ENCODE measurements around the gene MAT1A. TPM values are rescaled to one million over a fixed set of nuclear protein-coding genes. Genes with fewer than 3 reads are reported as not detected.

Gene MAT1A
- polyA plus RNA-seq, 3 donors: not detected

- H2AFZ ChIP-seq (ENCODE audit: insufficient read depth, low read depth, low read length, poor library complexity, severe bottlenecking): no peak overlapping the region
- Mint-ChIP-seq H3K36me3 (no peaks in the 10 kb centered on the region), H3K4me1 (no peaks in the 10 kb centered on the region), H3K9me3 (peaks cover 0 to 1% (median 0%) of the 10 kb centered on the region in 7 donors), H3K4me3 (no peak overlapping the region), H3K27me3 (ENCODE audit: low read depth in 3 of 3) (peaks cover 0 to 9% (median 4%) of the 10 kb centered on the region in 3 donors), H3K27ac (peak overlapping the region in 1 of 7 donors; percentile 33)
- H3K36me3 ChIP-seq (replicated peaks in 1 of 2; ENCODE audit: control insufficient read depth in 1 of 2, insufficient read depth in 2 of 2, low read length in 2 of 2): no peaks in the 10 kb centered on the region
- no peak overlapping the region for H3K9ac ChIP-seq (ENCODE audit: insufficient read depth, low read length, poor library complexity, severe bottlenecking)
- no peaks in the 10 kb centered on the region for H3K27me3 ChIP-seq (ENCODE audit: control insufficient read depth in 2 of 2, insufficient read depth in 2 of 2, low read length in 2 of 2)
- no peaks in the 10 kb centered on the region for H3K9me3 ChIP-seq (replicated peaks in 1 of 2; ENCODE audit: control insufficient read depth in 1 of 2, insufficient read depth in 1 of 2, low read length in 2 of 2)
- no peak overlapping the region for H3K4me3 ChIP-seq (replicated peaks in 1 of 3; ENCODE audit: low read depth in 2 of 3, low read length in 3 of 3)
- 52% methylated on average over 6 of the region's 6 CpGs for WGBS (ENCODE audit: insufficient coverage)
- H3K79me2 ChIP-seq (ENCODE audit: insufficient read depth, low read length): no peaks in the 10 kb centered on the region
- no peak overlapping the region for H3K4me2 ChIP-seq (replicated peaks; ENCODE audit: extremely low read depth, low read length, poor library complexity, severe bottlenecking)
- no peaks in the 10 kb centered on the region for H3K4me1 ChIP-seq (ENCODE audit: control insufficient read depth in 1 of 2, insufficient read depth in 2 of 2, low read length in 2 of 2)
- H3K27ac ChIP-seq (ENCODE audit: low read depth in 1 of 2, low read length in 2 of 2): no peak overlapping the region
- DNase-seq: no peak
- intact Hi-C loops (cut with micrococcal nuclease): no loop called here
- no peak for TF ChIP-seq CTCF (IDR thresholded peaks at IDR 0.05)
- no peaks in the 10 kb centered on the region for H4K20me1 ChIP-seq (ENCODE audit: insufficient read depth, low read length)
Observed at GRCh38 chr10:80281292-80281691, 8.2 kb downstream of the MAT1A start.

GRCh38 chr10:80280071-80280800 is 9.2 kb downstream of the MAT1A start:
- Histone ChIP-seq H3K36me3 (replicated peaks in 1 of 2; ENCODE audit: control insufficient read depth in 1 of 2, insufficient read depth in 2 of 2, low read length in 2 of 2) (no peaks in the 10 kb centered on the region), H3K4me1 (ENCODE audit: control insufficient read depth in 1 of 2, insufficient read depth in 2 of 2, low read length in 2 of 2) (no peaks in the 10 kb centered on the region), H3K4me3 (replicated peaks in 1 of 3; ENCODE audit: low read depth in 2 of 3, low read length in 3 of 3) (no peak overlapping the region), H3K27me3 (ENCODE audit: control insufficient read depth in 2 of 2, insufficient read depth in 2 of 2, low read length in 2 of 2) (no peaks in the 10 kb centered on the region), H3K9me3 (replicated peaks in 1 of 2; ENCODE audit: control insufficient read depth in 1 of 2, insufficient read depth in 1 of 2, low read length in 2 of 2) (no peaks in the 10 kb centered on the region), H3K27ac (ENCODE audit: low read depth in 1 of 2, low read length in 2 of 2) (no peak overlapping the region), H2AFZ (ENCODE audit: insufficient read depth, low read depth, low read length, poor library complexity, severe bottlenecking) (no peak overlapping the region), H3K4me2 (replicated peaks; ENCODE audit: extremely low read depth, low read length, poor library complexity, severe bottlenecking) (no peak overlapping the region), H4K20me1 (ENCODE audit: insufficient read depth, low read length) (no peaks in the 10 kb centered on the region), H3K9ac (ENCODE audit: insufficient read depth, low read length, poor library complexity, severe bottlenecking) (no peak overlapping the region), H3K79me2 (ENCODE audit: insufficient read depth, low read length) (no peaks in the 10 kb centered on the region)
- H3K4me1 Mint-ChIP-seq: no peaks in the 10 kb centered on the region
- H3K27ac Mint-ChIP-seq: no peak overlapping the region
- WGBS (ENCODE audit: insufficient coverage): 98% methylated on average over 19 of the region's 23 CpGs
- H3K4me3 Mint-ChIP-seq: no peak overlapping the region
- H3K9me3 Mint-ChIP-seq: peaks cover 0 to 1% (median 0%) of the 10 kb centered on the region in 7 donors
- H3K27me3 Mint-ChIP-seq (ENCODE audit: low read depth in 3 of 3): peaks cover 0 to 7% (median 2%) of the 10 kb centered on the region in 3 donors
- H3K36me3 Mint-ChIP-seq: no peaks in the 10 kb centered on the region
- intact Hi-C loops (cut with micrococcal nuclease): no loop called here
- no peak for DNase-seq
- TF ChIP-seq CTCF (IDR thresholded peaks at IDR 0.05): no peak

Measured in CD14-positive monocyte (primary cell).